Trophoblast cell (in vitro differentiated cells and primary cell): ENCODE results near the gene DUSP10.

Experiments
- DNase-seq, 2 donors: peaks; one replicate each; pipeline ENCODE4 v3.0.0-alpha.2; 2016
- H2AFZ ChIP-seq: 2 replicates; pipeline ENCODE4 v1.6.1; 2013; ENCODE audit warnings: low read length, moderate library complexity, mild to moderate bottlenecking; ENCODE audit not compliant: insufficient read depth, poor library complexity
- H2AK5ac ChIP-seq: 2 replicates; pipeline ENCODE4 v1.6.1; 2013; ENCODE audit warnings: mild to moderate bottlenecking, low read length
- H2BK120ac ChIP-seq: 2 replicates; pipeline ENCODE4 v1.6.1; 2013; ENCODE audit warnings: low read length, mild to moderate bottlenecking, moderate library complexity; ENCODE audit not compliant: insufficient read depth, poor library complexity
- H2BK12ac ChIP-seq: 2 replicates; pipeline ENCODE4 v1.6.1; 2013; ENCODE audit warnings: mild to moderate bottlenecking, low read length, moderate library complexity
- H2BK5ac ChIP-seq: 2 replicates; pipeline ENCODE4 v1.6.1; 2013; ENCODE audit warnings: low read length, low read depth, moderate library complexity, mild to moderate bottlenecking; ENCODE audit not compliant: poor library complexity
- H3K14ac ChIP-seq: 2 replicates; pipeline ENCODE4 v1.6.1; 2013; ENCODE audit warnings: mild to moderate bottlenecking, low read length
- H3K18ac ChIP-seq: 2 replicates; pipeline ENCODE4 v1.6.1; 2013; ENCODE audit warnings: mild to moderate bottlenecking, low read length
- H3K23ac ChIP-seq: 2 replicates; pipeline ENCODE4 v1.6.1; 2013; ENCODE audit warnings: low read length
- H3K27ac ChIP-seq: 2 replicates; pipeline ENCODE4 v1.5.1; 2013; ENCODE audit warnings: low read depth, mild to moderate bottlenecking, inconsistent platforms, low read length, moderate library complexity
- H3K27me3 ChIP-seq: 2 replicates; pipeline ENCODE4 v1.6.1; 2013; ENCODE audit warnings: inconsistent platforms, mild to moderate bottlenecking, low read length, moderate library complexity; ENCODE audit not compliant: insufficient read depth
- H3K36me3 ChIP-seq, 2 experiments: 1 replicate in 1 of 2; 2 replicates in 1 of 2; pipeline ENCODE4 v1.6.1; 2013; ENCODE audit warnings: low read length in 2 of 2, mild to moderate bottlenecking in 2 of 2, moderate library complexity in 1 of 2; ENCODE audit not compliant: insufficient read depth in 2 of 2, control insufficient read depth in 1 of 2
- H3K4ac ChIP-seq: 2 replicates; pipeline ENCODE4 v1.6.1; 2013; ENCODE audit warnings: low read depth, mild to moderate bottlenecking, low read length, moderate library complexity
- H3K4me1 ChIP-seq, 2 experiments: 1 replicate in 1 of 2; 2 replicates in 1 of 2; pipeline ENCODE4 v1.6.1; 2013; ENCODE audit warnings: low read length in 2 of 2, mild to moderate bottlenecking in 2 of 2, moderate library complexity in 1 of 2; ENCODE audit not compliant: insufficient read depth in 2 of 2, control insufficient read depth in 1 of 2
- H3K4me2 ChIP-seq: 2 replicates; pipeline ENCODE4 v1.6.1; 2013; ENCODE audit warnings: inconsistent platforms, mild to moderate bottlenecking, low read length, moderate library complexity
- H3K4me3 ChIP-seq: 2 replicates; pipeline ENCODE4 v1.5.1; 2013; ENCODE audit warnings: mild to moderate bottlenecking, low read depth, low read length, inconsistent platforms
- H3K79me1 ChIP-seq: one replicate; pipeline ENCODE4 v1.6.1; 2013; ENCODE audit warnings: low read length
- H3K79me2 ChIP-seq: 2 replicates; pipeline ENCODE4 v1.6.1; 2013; ENCODE audit warnings: low read length, mild to moderate bottlenecking; ENCODE audit not compliant: control insufficient read depth, insufficient read depth, poor library complexity
- H3K9ac ChIP-seq: 2 replicates; pipeline ENCODE4 v1.6.1; 2013; ENCODE audit warnings: mild to moderate bottlenecking, low read length
- H3K9me3 ChIP-seq: 2 replicates; pipeline ENCODE4 v1.6.1; 2013; ENCODE audit warnings: low read depth, mild to moderate bottlenecking, control low read depth, inconsistent platforms, low read length; ENCODE audit not compliant: insufficient read depth
- H4K12ac ChIP-seq: 2 replicates; pipeline ENCODE4 v1.6.1; 2013; ENCODE audit warnings: low read depth, mild to moderate bottlenecking, low read length, moderate library complexity
- H4K8ac ChIP-seq: 2 replicates; pipeline ENCODE4 v1.6.1; 2013; ENCODE audit warnings: low read depth, mild to moderate bottlenecking, low read length, moderate library complexity
- H4K91ac ChIP-seq: one replicate; pipeline ENCODE4 v1.6.1; 2013; ENCODE audit warnings: low read depth, mild to moderate bottlenecking, low read length, moderate library complexity
- WGBS: extraction: QIAGEN DNeasy Blood & Tissue Kit; methylation state at CpG from one replicate; pipeline ENCODE4 v1.1.7; 2013; ENCODE audit warnings: missing lambda C conversion rate; ENCODE audit not compliant: insufficient read length, insufficient coverage; ENCODE audit errors: extremely low coverage; 5-methylcytosine and 5-hydroxymethylcytosine counted together

DUSP10 gene

GRCh38 chr1:221711063-221711577 lies 30.8 kb downstream of the DUSP10 start:
- Histone ChIP-seq H4K8ac (no peak overlapping the region), H3K4me1 (peaks cover 16 to 19% of the 10 kb centered on the region in 2 experiments), H3K27ac (no peak overlapping the region), H3K36me3 (peaks cover 1 to 5% of the 10 kb centered on the region in 2 experiments), H2BK120ac (no peak overlapping the region), H3K23ac (no peak overlapping the region), H3K4me3 (no peak overlapping the region), H2AFZ (no peak overlapping the region), H3K14ac (no peak overlapping the region), H3K27me3 (no peaks in the 10 kb centered on the region), H3K9me3 (no peaks in the 10 kb centered on the region), H3K4ac (no peak overlapping the region), H3K79me1 (peaks cover 15% of the 10 kb centered on the region), H2AK5ac (no peak overlapping the region), H3K18ac (no peak overlapping the region), H2BK12ac (no peak overlapping the region), H2BK5ac (no peak overlapping the region), H4K12ac (no peak overlapping the region), H3K79me2 (no peaks in the 10 kb centered on the region), H3K4me2 (no peak overlapping the region), H3K9ac (no peak overlapping the region), H4K91ac (no peak overlapping the region)
- no peak for DNase-seq
- no CpG with 5 or more reads among the region's 3 CpGs for WGBS

DNA sequence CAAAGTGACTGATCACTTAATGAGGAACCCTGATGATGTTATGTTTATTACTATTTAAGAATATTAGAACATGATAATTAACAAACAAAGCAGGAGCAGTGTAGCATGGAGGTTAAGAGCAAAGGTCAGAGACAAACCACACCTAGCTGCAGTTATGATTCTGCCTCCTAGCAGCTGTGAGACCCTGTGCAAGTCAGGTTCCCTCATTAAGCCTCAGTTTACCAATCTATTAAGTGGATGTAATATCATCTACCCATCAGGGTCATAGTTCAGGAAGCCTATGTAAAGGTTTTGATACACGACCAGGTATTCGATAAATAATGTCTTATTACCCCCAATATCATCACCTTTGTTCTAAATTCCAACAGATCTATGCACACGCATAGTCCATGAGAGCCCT lies 32.0 kb downstream of the DUSP10 start:
- H2BK5ac ChIP-seq = no peak overlapping the region
- no peak overlapping the region for H4K12ac ChIP-seq
- H3K18ac ChIP-seq = no peak overlapping the region
- H3K23ac ChIP-seq = no peak overlapping the region
- H3K36me3 ChIP-seq = peaks cover 7% of the 10 kb centered on the region in 2 experiments
- no peaks in the 10 kb centered on the region for H3K79me2 ChIP-seq
- H3K4ac ChIP-seq = no peak overlapping the region
- no peak overlapping the region for H4K91ac ChIP-seq
- no peak overlapping the region for H2AFZ ChIP-seq
- no peak overlapping the region for H2BK120ac ChIP-seq
- no peaks in the 10 kb centered on the region for H3K9me3 ChIP-seq
- no peak overlapping the region for H3K14ac ChIP-seq
- no peak overlapping the region for H4K8ac ChIP-seq
- no CpG with 5 or more reads among the region's 3 CpGs for WGBS
- no peak for DNase-seq
- no peak overlapping the region for H3K9ac ChIP-seq
- H3K4me1 ChIP-seq = peaks cover 12 to 14% of the 10 kb centered on the region in 2 experiments
- peak overlapping the region; percentile 77 for H2BK12ac ChIP-seq
- no peaks in the 10 kb centered on the region for H3K27me3 ChIP-seq
- no peak overlapping the region for H3K4me2 ChIP-seq
- H3K27ac ChIP-seq = no peak overlapping the region
- peak overlapping the region; percentile 49 for H2AK5ac ChIP-seq
- H3K4me3 ChIP-seq = no peak overlapping the region
- peaks cover 11% of the 10 kb centered on the region for H3K79me1 ChIP-seq

DNA sequence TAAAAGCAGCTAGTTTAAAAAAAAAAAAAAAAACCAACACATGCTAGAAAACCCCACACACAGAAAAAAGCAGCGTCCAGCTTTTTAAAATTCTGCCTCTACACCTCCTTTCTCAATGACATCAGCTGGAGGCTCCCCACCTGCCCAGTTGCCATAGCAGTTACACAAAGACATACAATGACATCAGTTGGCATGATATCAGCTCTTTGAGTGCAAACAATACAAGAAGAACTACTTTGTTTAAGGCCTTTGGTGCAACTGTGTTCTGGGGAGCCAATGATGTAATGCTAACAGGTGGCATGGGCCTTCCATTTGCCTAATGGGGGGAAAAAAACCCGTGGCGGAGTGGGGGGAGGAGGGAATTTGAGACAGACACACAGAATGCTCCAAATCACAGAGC lies 32.9 kb downstream of the DUSP10 start:
- Histone ChIP-seq H3K18ac (no peak overlapping the region), H3K36me3 (peaks cover 7% of the 10 kb centered on the region in 2 experiments), H4K91ac (no peak overlapping the region), H2BK12ac (peak overlapping the region; percentile 80), H3K4ac (peak overlapping the region; percentile 61), H4K12ac (no peak overlapping the region), H3K9me3 (no peaks in the 10 kb centered on the region), H2BK5ac (no peak overlapping the region), H3K23ac (no peak overlapping the region), H3K4me3 (no peak overlapping the region), H3K14ac (no peak overlapping the region), H3K4me2 (no peak overlapping the region), H2BK120ac (no peak overlapping the region), H2AK5ac (no peak overlapping the region), H3K9ac (no peak overlapping the region), H2AFZ (no peak overlapping the region), H3K79me2 (no peaks in the 10 kb centered on the region), H3K27ac (no peak overlapping the region), H3K4me1 (peaks cover 8 to 11% of the 10 kb centered on the region in 2 experiments), H3K79me1 (peaks cover 6% of the 10 kb centered on the region), H4K8ac (no peak overlapping the region), H3K27me3 (no peaks in the 10 kb centered on the region)
- peak in 1 of 2 donors; percentile 41 for DNase-seq
- no CpG with 5 or more reads among the region's 3 CpGs for WGBS

DNA sequence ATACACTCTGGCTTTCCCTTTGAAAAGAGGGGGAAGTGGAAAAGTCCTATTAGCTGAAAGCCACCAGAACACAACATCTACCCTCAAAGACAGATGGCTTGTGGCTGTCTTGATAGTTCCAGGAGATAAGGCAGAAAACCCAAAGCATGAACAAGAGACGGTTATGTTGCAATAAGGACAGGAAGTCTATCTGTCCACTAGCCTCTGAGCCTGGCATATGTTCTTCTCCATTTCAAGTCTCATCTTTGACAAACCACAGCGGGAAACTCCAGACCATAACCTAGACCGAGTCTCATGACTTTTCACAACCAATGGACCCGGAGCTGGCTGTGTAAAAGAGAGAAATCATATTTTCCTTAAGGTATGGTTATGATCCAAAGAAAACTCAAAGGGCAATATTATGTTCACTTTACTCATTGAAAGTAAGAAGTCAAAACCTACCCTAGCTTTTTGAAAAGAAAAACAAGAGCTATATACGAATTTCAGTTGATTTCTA lies 33.8 kb downstream of the DUSP10 start:
- Histone ChIP-seq H4K12ac (no peak overlapping the region), H4K8ac (no peak overlapping the region), H3K36me3 (peaks cover 8 to 9% of the 10 kb centered on the region in 2 experiments), H3K4me3 (no peak overlapping the region), H3K18ac (no peak overlapping the region), H3K27me3 (no peaks in the 10 kb centered on the region), H3K4me2 (no peak overlapping the region), H3K14ac (no peak overlapping the region), H3K27ac (peak overlapping the region; percentile 52), H2BK120ac (no peak overlapping the region), H2BK12ac (no peak overlapping the region), H3K23ac (no peak overlapping the region), H3K4me1 (peaks cover 7 to 10% of the 10 kb centered on the region in 2 experiments), H2AK5ac (no peak overlapping the region), H2AFZ (no peak overlapping the region), H3K9me3 (no peaks in the 10 kb centered on the region), H3K4ac (no peak overlapping the region), H3K79me1 (peaks cover 6% of the 10 kb centered on the region), H3K79me2 (no peaks in the 10 kb centered on the region), H3K9ac (no peak overlapping the region), H2BK5ac (no peak overlapping the region), H4K91ac (no peak overlapping the region)
- no CpG with 5 or more reads among the region's 5 CpGs for WGBS
- DNase-seq = peak; percentile 29 to 63
